SKM-1 treated with dmso at 0.1 percent for 144 hours (cell line): ENCODE measurements around the gene CFAP74.
"Not testable (repeated sequence)": the region's sequence is repeated elsewhere in the genome, so short reads cannot be mapped to it uniquely, and the experiment has no call there.

Source experiments
- DNase-seq: peaks from one replicate; lab custom pipeline; 2025; ENCODE audit not compliant: unreplicated experiment; lab: John Stamatoyannopoulos, UW

Gene CFAP74

GRCh38 chr1:1987142-1987510, 16.5 kb downstream of the CFAP74 start:
- DNase-seq = no peak

GRCh38 chr1:1986451-1987141, 17.0 kb downstream of the CFAP74 start:
- no peak for DNase-seq

GRCh38 chr1:1985375-1986050, 18.1 kb downstream of the CFAP74 start:
- no peak for DNase-seq

GRCh38 chr1:1984560-1985070, 19.0 kb downstream of the CFAP74 start:
- no peak for DNase-seq

GRCh38 chr1:1982379-1983232, 21.0 kb downstream of the CFAP74 start:
- DNase-seq = no peak

GRCh38 chr1:1981631-1982327, 21.8 kb downstream of the CFAP74 start:
- DNase-seq = not testable (repeated sequence)

GRCh38 chr1:1981142-1981500, 22.5 kb downstream of the CFAP74 start:
- DNase-seq = no peak

- no peak for DNase-seq
Observed at GRCh38 chr1:1980467-1981141, 23.0 kb downstream of the CFAP74 start.

- DNase-seq = no peak
Observed at GRCh38 chr1:1979482-1980165, 24.0 kb downstream of the CFAP74 start.

GRCh38 chr1:1978690-1979481, 24.7 kb downstream of the CFAP74 start:
- not testable (repeated sequence) for DNase-seq

- DNase-seq = no peak
Observed at GRCh38 chr1:1978108-1978507, 25.5 kb downstream of the CFAP74 start.

- no peak for DNase-seq
Observed at GRCh38 chr1:1976031-1976430, 27.6 kb downstream of the CFAP74 start.

GRCh38 chr1:1975535-1975934, 28.1 kb downstream of the CFAP74 start:
- no peak for DNase-seq

GRCh38 chr1:1974834-1975233, 28.8 kb downstream of the CFAP74 start:
- no peak for DNase-seq

- DNase-seq = no peak
Observed at GRCh38 chr1:1973716-1974642, 29.6 kb downstream of the CFAP74 start.

- DNase-seq = no peak
Observed at GRCh38 chr1:1972976-1973715, 30.4 kb downstream of the CFAP74 start.

GRCh38 chr1:1971688-1972087, 31.9 kb downstream of the CFAP74 start:
- no peak for DNase-seq
